ENCODE measurements around the gene FAM13C. TPM values are rescaled to one million over a fixed set of nuclear protein-coding genes. Genes with fewer than 3 reads are reported as not detected.
"Not testable (repeated sequence)": the region's sequence is repeated elsewhere in the genome, so short reads cannot be mapped to it uniquely, and the experiment has no call there.

The FAM13C gene
- total RNA-seq, 1 experiment from 2014 or later, result not detected

GRCh38 chr10:59279476-59279875 is 82.9 kb downstream of the FAM13C start:
- no peak for DNase-seq (ENCODE audit: low spot score)

GRCh38 chr10:59276919-59277318 is 85.4 kb downstream of the FAM13C start:
- DNase-seq (ENCODE audit: low spot score), result no peak

GRCh38 chr10:59276133-59276532 is 86.2 kb downstream of the FAM13C start:
- DNase-seq (ENCODE audit: low spot score), result no peak

GRCh38 chr10:59273445-59273844 is 88.9 kb downstream of the FAM13C start:
- DNase-seq (ENCODE audit: low spot score), result no peak

- no peak for DNase-seq (ENCODE audit: low spot score)
Measured at GRCh38 chr10:59272061-59272460, 90.3 kb downstream of the FAM13C start.

GRCh38 chr10:59271160-59271559 is 91.2 kb downstream of the FAM13C start:
- DNase-seq (ENCODE audit: low spot score), result no peak

GRCh38 chr10:59270492-59270891 is 91.9 kb downstream of the FAM13C start:
- no peak for DNase-seq (ENCODE audit: low spot score)

GRCh38 chr10:59269651-59270050 is 92.7 kb downstream of the FAM13C start:
- DNase-seq (ENCODE audit: low spot score), result no peak

- DNase-seq (ENCODE audit: low spot score), result no peak
Measured at GRCh38 chr10:59268460-59268859, 93.9 kb downstream of the FAM13C start.

- DNase-seq (ENCODE audit: low spot score), result no peak
Measured at GRCh38 chr10:59266321-59266720, 96.0 kb downstream of the FAM13C start.

- no peak for DNase-seq (ENCODE audit: low spot score)
Measured at GRCh38 chr10:59265141-59265540, 97.2 kb downstream of the FAM13C start.

GRCh38 chr10:59258890-59259289 is 103.5 kb downstream of the FAM13C start:
- DNase-seq (ENCODE audit: low spot score), result no peak

- DNase-seq (ENCODE audit: low spot score), result no peak
Measured at GRCh38 chr10:59257224-59257623, 105.1 kb downstream of the FAM13C start.

- DNase-seq (ENCODE audit: low spot score), result no peak
Measured at GRCh38 chr10:59255463-59255862, 106.9 kb downstream of the FAM13C start.

- DNase-seq (ENCODE audit: low spot score), result no peak
Measured at GRCh38 chr10:59252491-59252890, 109.9 kb downstream of the FAM13C start.

GRCh38 chr10:59245686-59246085 is 116.7 kb downstream of the FAM13C start:
- no peak for DNase-seq (ENCODE audit: low spot score)

GRCh38 chr10:59244871-59245270 is 117.5 kb downstream of the FAM13C start:
- DNase-seq (ENCODE audit: low spot score), result no peak

- DNase-seq (ENCODE audit: low spot score), result no peak
Measured at GRCh38 chr10:59243611-59244195, 118.6 kb downstream of the FAM13C start.

- no peak for DNase-seq (ENCODE audit: low spot score)
Measured at GRCh38 chr10:59242991-59243390, 119.4 kb downstream of the FAM13C start.

- DNase-seq (ENCODE audit: low spot score), result no peak
Measured at GRCh38 chr10:59242057-59242456, 120.3 kb downstream of the FAM13C start.

GRCh38 chr10:59240582-59241183 is 121.7 kb downstream of the FAM13C start:
- DNase-seq (ENCODE audit: low spot score), result peak; percentile 54

- not testable (repeated sequence) for DNase-seq (ENCODE audit: low spot score)
Measured at GRCh38 chr10:59239108-59239507, 123.2 kb downstream of the FAM13C start.

- DNase-seq (ENCODE audit: low spot score), result no peak
Measured at GRCh38 chr10:59237775-59238174, 124.6 kb downstream of the FAM13C start.

Measured in HT-29 (cell line).